Measurements from ENCODE around the gene RAD50.

RAD50 gene

DNA sequence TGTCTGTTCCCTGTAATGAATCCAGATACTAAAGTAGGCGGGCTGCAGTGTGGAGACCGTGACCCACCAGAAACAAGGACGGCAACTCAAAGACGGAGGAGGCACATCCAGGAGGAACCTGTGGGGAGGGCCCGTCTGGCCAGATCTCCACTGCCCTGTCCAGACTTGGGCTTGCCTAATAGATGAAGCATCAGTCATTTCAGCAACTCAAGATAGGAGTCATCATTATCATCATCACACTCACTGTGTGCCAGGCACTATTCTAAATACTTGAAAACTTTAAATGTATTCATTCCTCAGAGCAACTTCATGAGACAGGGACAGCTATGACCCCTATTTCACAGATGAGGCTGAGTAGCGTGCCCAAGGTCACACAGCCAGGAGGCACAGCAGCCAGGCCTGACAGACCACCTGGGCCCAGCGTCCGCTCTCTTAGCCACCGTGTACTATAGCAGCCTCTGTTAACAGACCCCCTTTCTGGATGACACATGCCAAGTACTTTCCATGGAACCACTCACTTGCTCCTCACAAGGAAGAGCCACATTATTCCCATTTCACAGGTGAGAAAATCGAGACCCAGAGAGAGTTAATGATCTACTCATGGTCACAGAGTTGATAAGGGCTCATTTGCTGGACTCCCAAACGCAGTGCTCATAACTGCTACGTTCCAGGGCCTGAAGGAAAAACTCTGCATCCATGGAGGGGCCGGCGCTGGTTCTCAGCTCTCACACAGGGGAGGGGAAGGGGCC, 112.1 kb downstream of the RAD50 start:
- TF ChIP-seq TAF1 (IDR thresholded peaks at IDR 0.05; ENCODE audit: borderline replicate concordance, insufficient read depth, low read length) (no peak), SIN3A (IDR thresholded peaks at IDR 0.05; ENCODE audit: borderline replicate concordance, insufficient read depth, low read length) (no peak), FOXP2 (optimal IDR thresholded peaks at IDR 0.05; ENCODE audit: borderline replicate concordance, extremely low read depth, extremely low read length, insufficient read depth) (no peak), POLR2AphosphoS5 (IDR thresholded peaks at IDR 0.05; ENCODE audit: low read depth, low read length) (no peak)
- TF ChIP-seq, protein P1, sequence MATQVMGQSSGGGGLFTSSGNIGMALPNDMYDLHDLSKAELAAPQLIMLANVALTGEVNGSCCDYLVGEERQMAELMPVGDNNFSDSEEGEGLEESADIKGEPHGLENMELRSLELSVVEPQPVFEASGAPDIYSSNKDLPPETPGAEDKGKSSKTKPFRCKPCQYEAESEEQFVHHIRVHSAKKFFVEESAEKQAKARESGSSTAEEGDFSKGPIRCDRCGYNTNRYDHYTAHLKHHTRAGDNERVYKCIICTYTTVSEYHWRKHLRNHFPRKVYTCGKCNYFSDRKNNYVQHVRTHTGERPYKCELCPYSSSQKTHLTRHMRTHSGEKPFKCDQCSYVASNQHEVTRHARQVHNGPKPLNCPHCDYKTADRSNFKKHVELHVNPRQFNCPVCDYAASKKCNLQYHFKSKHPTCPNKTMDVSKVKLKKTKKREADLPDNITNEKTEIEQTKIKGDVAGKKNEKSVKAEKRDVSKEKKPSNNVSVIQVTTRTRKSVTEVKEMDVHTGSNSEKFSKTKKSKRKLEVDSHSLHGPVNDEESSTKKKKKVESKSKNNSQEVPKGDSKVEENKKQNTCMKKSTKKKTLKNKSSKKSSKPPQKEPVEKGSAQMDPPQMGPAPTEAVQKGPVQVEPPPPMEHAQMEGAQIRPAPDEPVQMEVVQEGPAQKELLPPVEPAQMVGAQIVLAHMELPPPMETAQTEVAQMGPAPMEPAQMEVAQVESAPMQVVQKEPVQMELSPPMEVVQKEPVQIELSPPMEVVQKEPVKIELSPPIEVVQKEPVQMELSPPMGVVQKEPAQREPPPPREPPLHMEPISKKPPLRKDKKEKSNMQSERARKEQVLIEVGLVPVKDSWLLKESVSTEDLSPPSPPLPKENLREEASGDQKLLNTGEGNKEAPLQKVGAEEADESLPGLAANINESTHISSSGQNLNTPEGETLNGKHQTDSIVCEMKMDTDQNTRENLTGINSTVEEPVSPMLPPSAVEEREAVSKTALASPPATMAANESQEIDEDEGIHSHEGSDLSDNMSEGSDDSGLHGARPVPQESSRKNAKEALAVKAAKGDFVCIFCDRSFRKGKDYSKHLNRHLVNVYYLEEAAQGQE (IDR thresholded peaks at IDR 0.05; ENCODE audit: insufficient read depth in 1 of 2, low read depth in 2 of 2, low read length in 2 of 2), result no peak

DNA sequence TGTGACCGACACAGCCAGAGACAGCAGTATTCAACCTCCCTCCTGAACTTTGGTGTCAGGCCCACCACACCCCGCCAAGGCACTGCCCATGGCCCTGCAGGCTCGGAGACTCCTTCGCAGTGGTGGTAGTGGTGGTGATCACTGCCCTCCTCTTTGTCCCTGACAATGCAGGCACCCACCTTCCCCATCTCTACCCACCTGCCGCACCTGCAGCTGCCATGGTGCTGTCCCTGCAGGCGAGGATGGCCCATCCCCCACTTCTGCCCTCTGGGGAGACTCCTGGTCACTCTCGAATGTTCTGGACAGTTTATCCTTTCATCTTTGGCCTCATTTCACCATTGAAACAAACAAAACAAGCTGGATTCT, 112.7 kb downstream of the RAD50 start:
- TF ChIP-seq TAF1 (IDR thresholded peaks at IDR 0.05; ENCODE audit: borderline replicate concordance, insufficient read depth, low read length) (no peak), FOXP2 (optimal IDR thresholded peaks at IDR 0.05; ENCODE audit: borderline replicate concordance, extremely low read depth, extremely low read length, insufficient read depth) (no peak), SIN3A (IDR thresholded peaks at IDR 0.05; ENCODE audit: borderline replicate concordance, insufficient read depth, low read length) (no peak), POLR2AphosphoS5 (IDR thresholded peaks at IDR 0.05; ENCODE audit: low read depth, low read length) (no peak)
- TF ChIP-seq, protein P1 (IDR thresholded peaks at IDR 0.05; ENCODE audit: insufficient read depth in 1 of 2, low read depth in 2 of 2, low read length in 2 of 2), result no peak

- TF ChIP-seq POLR2AphosphoS5 (IDR thresholded peaks at IDR 0.05; ENCODE audit: low read depth, low read length) (no peak), FOXP2 (optimal IDR thresholded peaks at IDR 0.05; ENCODE audit: borderline replicate concordance, extremely low read depth, extremely low read length, insufficient read depth) (no peak), SIN3A (IDR thresholded peaks at IDR 0.05; ENCODE audit: borderline replicate concordance, insufficient read depth, low read length) (no peak)
- TF ChIP-seq, protein P1 (IDR thresholded peaks at IDR 0.05; ENCODE audit: insufficient read depth in 1 of 2, low read depth in 2 of 2, low read length in 2 of 2), result no peak
These were observed 113.4 kb downstream of the RAD50 start for GRCh38 chr5:132669966-132670882.

DNA sequence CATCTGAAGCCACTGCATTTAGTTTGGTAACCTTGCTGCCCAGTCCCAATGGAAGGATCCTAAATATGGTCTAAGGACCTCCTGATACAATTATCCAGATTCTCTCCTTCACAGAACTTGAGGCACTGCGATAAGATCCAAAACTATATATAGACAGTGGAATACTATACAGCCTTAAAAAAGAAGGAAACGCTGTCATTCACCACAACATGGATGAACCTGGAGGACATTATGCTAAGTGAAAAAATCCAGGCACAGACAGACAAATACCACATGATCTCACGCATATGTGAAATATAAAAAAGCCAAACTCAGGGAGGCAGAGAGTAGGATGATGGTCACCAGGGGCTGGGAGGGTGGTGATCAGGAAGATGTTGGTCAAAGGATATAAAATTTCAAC, 114.2 kb downstream of the RAD50 start:
- no peak for TF ChIP-seq FOXP2 (optimal IDR thresholded peaks at IDR 0.05; ENCODE audit: borderline replicate concordance, extremely low read depth, extremely low read length, insufficient read depth)
- no peak for TF ChIP-seq SIN3A (IDR thresholded peaks at IDR 0.05; ENCODE audit: borderline replicate concordance, insufficient read depth, low read length)
- TF ChIP-seq TAF1 (IDR thresholded peaks at IDR 0.05; ENCODE audit: borderline replicate concordance, insufficient read depth, low read length), result no peak
- TF ChIP-seq, protein P1 (IDR thresholded peaks at IDR 0.05; ENCODE audit: insufficient read depth in 1 of 2, low read depth in 2 of 2, low read length in 2 of 2), result no peak

All from PFSK-1 (cell line).